Embryonic facial prominence (tissue), 1 donor: ENCODE results near the gene H2BW2.
"Not testable (repeated sequence)": the region's sequence is repeated elsewhere in the genome, so short reads cannot be mapped to it uniquely, and the experiment has no call there.

Experiments
- DNase-seq: peaks from one replicate; pipeline ENCODE4 v3.0.0-alpha.2; 2016; ENCODE audit errors: extremely low spot score

H2BW2 gene

GRCh38 chrX:104039689-104040505 is at the start of gene H2BW2:
TSS of gene H2BW2 (plus strand) at chrX:104039956. CDS start at chrX:104039995, 39 bp downstream.
- no peak for DNase-seq

- DNase-seq, result no peak
Observed at GRCh38 chrX:103999234-103999633, 40.5 kb upstream of the H2BW2 start.

GRCh38 chrX:104008831-104009230 is 30.9 kb upstream of the H2BW2 start:
- no peak for DNase-seq

GRCh38 chrX:104013158-104013557 is 26.6 kb upstream of the H2BW2 start:
- no peak for DNase-seq

GRCh38 chrX:104013606-104014005 is 26.1 kb upstream of the H2BW2 start, which contains the start of gene H2BW1:
TSS of gene H2BW1 (minus strand) at chrX:104013708. CDS start at chrX:104013576, 132 bp downstream.
- DNase-seq, result no peak

GRCh38 chrX:104015576-104015975 is 24.2 kb upstream of the H2BW2 start:
- not testable (repeated sequence) for DNase-seq

GRCh38 chrX:104018126-104018525 is 21.6 kb upstream of the H2BW2 start:
- no peak for DNase-seq

- no peak for DNase-seq
Observed at GRCh38 chrX:104041003-104041402, 1.2 kb downstream of the H2BW2 start.

- DNase-seq, result no peak
Observed at GRCh38 chrX:104045642-104046041, 5.9 kb downstream of the H2BW2 start.

GRCh38 chrX:104047171-104047570 is 7.4 kb downstream of the H2BW2 start:
- no peak for DNase-seq

GRCh38 chrX:104054956-104055355 is 15.2 kb downstream of the H2BW2 start:
- DNase-seq, result not testable (repeated sequence)

GRCh38 chrX:104062636-104063035 is 22.9 kb downstream of the H2BW2 start:
- DNase-seq, result not testable (repeated sequence)

- not testable (repeated sequence) for DNase-seq
Observed at GRCh38 chrX:104075778-104076445, 36.2 kb downstream of the H2BW2 start, which contains the start of gene TMSB15C. TSS of gene TMSB15C (minus strand) at chrX:104076236.

GRCh38 chrX:104077854-104078253 is 38.1 kb downstream of the H2BW2 start:
- not testable (repeated sequence) for DNase-seq

GRCh38 chrX:104084063-104084462 is 44.3 kb downstream of the H2BW2 start:
- DNase-seq, result no peak

GRCh38 chrX:104084534-104085277 is 45.0 kb downstream of the H2BW2 start:
- DNase-seq, result no peak

- DNase-seq, result no peak
Observed at GRCh38 chrX:104085477-104085876, 45.7 kb downstream of the H2BW2 start.

GRCh38 chrX:104085919-104086318 is 46.2 kb downstream of the H2BW2 start:
- no peak for DNase-seq
